HG02588 (cell line): Measurements from ENCODE around the gene KIAA0319L.

Source experiments
- ATAC-seq: cut with Tn5 transposase; IDR thresholded peaks from one replicate; pipeline ENCODE4 v1.9.1; 2021; ENCODE audit warnings: mild to moderate bottlenecking, moderate library complexity; ENCODE audit not compliant: unreplicated experiment

The KIAA0319L gene

GRCh38 chr1:35449334-35450008, 107.7 kb downstream of the KIAA0319L start:
- ATAC-seq, result no peak

- no peak for ATAC-seq
Observed at GRCh38 chr1:35448344-35448801, 108.8 kb downstream of the KIAA0319L start.

GRCh38 chr1:35447278-35447677, 109.9 kb downstream of the KIAA0319L start:
- no peak for ATAC-seq

- no peak for ATAC-seq
Observed at GRCh38 chr1:35444519-35444774, 112.8 kb downstream of the KIAA0319L start.

- ATAC-seq, result no peak
Observed at GRCh38 chr1:35443768-35444518, 113.3 kb downstream of the KIAA0319L start.

GRCh38 chr1:35442734-35443133, 114.5 kb downstream of the KIAA0319L start:
- ATAC-seq, result no peak

GRCh38 chr1:35441926-35442579, 115.2 kb downstream of the KIAA0319L start:
- ATAC-seq, result no peak

GRCh38 chr1:35439626-35440025, 117.6 kb downstream of the KIAA0319L start:
- no peak for ATAC-seq

GRCh38 chr1:35437200-35437599, 120.0 kb downstream of the KIAA0319L start:
- no peak for ATAC-seq

GRCh38 chr1:35436078-35436477, 121.1 kb downstream of the KIAA0319L start:
- ATAC-seq, result no peak

GRCh38 chr1:35434703-35435102, 122.5 kb downstream of the KIAA0319L start:
- no peak for ATAC-seq

- no peak for ATAC-seq
Observed at GRCh38 chr1:35433714-35434113, 123.5 kb downstream of the KIAA0319L start.

GRCh38 chr1:35432231-35432630, 125.0 kb downstream of the KIAA0319L start:
- no peak for ATAC-seq

GRCh38 chr1:35431173-35431599, 126.0 kb downstream of the KIAA0319L start:
- ATAC-seq, result no peak

GRCh38 chr1:35430762-35431161, 126.4 kb downstream of the KIAA0319L start:
- no peak for ATAC-seq

GRCh38 chr1:35428360-35428759, 128.8 kb downstream of the KIAA0319L start:
- no peak for ATAC-seq

- no peak for ATAC-seq
Observed at GRCh38 chr1:35426097-35426586, 131.1 kb downstream of the KIAA0319L start.

- no peak for ATAC-seq
Observed at GRCh38 chr1:35408925-35409324, 148.3 kb downstream of the KIAA0319L start.

GRCh38 chr1:35407743-35408142, 149.5 kb downstream of the KIAA0319L start:
- ATAC-seq, result no peak

- no peak for ATAC-seq
Observed at GRCh38 chr1:35406103-35406502, 151.1 kb downstream of the KIAA0319L start.

- no peak for ATAC-seq
Observed at GRCh38 chr1:35401049-35401448, 156.2 kb downstream of the KIAA0319L start.

GRCh38 chr1:35398739-35399138, 158.5 kb downstream of the KIAA0319L start:
- no peak for ATAC-seq
